Glutamatergic neuron (in vitro differentiated cells): ENCODE data around the gene HSPA2. TPM values are rescaled to one million over a fixed set of nuclear protein-coding genes. Genes with fewer than 3 reads are reported as not detected.

Experiments
- DNase-seq: peaks from one replicate; pipeline ENCODE4 v3.0.0; 2022
- H3K27ac Mint-ChIP-seq: one replicate; pipeline ENCODE4 v1.8.0; 2020; ENCODE audit warnings: mild to moderate bottlenecking, mixed read lengths, inconsistent platforms; ENCODE audit not compliant: unreplicated experiment
- H3K27me3 Mint-ChIP-seq: one replicate; pipeline ENCODE4 v1.8.0; 2020; ENCODE audit warnings: mild to moderate bottlenecking, moderate library complexity, mixed read lengths, inconsistent platforms; ENCODE audit not compliant: unreplicated experiment
- H3K36me3 Mint-ChIP-seq: one replicate; pipeline ENCODE4 v1.8.0; 2020; ENCODE audit warnings: mild to moderate bottlenecking, mixed read lengths, inconsistent platforms; ENCODE audit not compliant: unreplicated experiment
- H3K4me1 Mint-ChIP-seq: one replicate; pipeline ENCODE4 v1.8.0; 2020; ENCODE audit warnings: mild to moderate bottlenecking, low read depth, mixed read lengths, inconsistent platforms; ENCODE audit not compliant: unreplicated experiment
- H3K4me3 Mint-ChIP-seq: one replicate; pipeline ENCODE4 v1.8.0; 2020; ENCODE audit warnings: mild to moderate bottlenecking, mixed read lengths, inconsistent platforms; ENCODE audit not compliant: unreplicated experiment
- H3K9me3 Mint-ChIP-seq: one replicate; pipeline ENCODE4 v1.8.0; 2020; ENCODE audit warnings: mild to moderate bottlenecking, moderate library complexity, mixed read lengths, inconsistent platforms; ENCODE audit not compliant: unreplicated experiment
- total RNA-seq: library from RNA; stranded (reverse); fragmentation: NEBNext Ultra II Directional; extraction: Animal tissue kit (Norgen Biotek cat#: 25700); gene quantifications from one replicate; pipeline ENCODE4 v1.2.1, GENCODE V29; 2021; ENCODE audit not compliant: unreplicated experiment
- TF ChIP-seq, protein P1 (sequence below): fragments of 200-600 bp; sonication (generic); IDR thresholded peaks from one replicate; pipeline ENCODE4 v1.5.0; 2021; ENCODE audit not compliant: partially characterized antibody, unreplicated experiment

The HSPA2 gene
- total RNA-seq, 1 donor from 2014 or later, result 23.9 TPM

DNA sequence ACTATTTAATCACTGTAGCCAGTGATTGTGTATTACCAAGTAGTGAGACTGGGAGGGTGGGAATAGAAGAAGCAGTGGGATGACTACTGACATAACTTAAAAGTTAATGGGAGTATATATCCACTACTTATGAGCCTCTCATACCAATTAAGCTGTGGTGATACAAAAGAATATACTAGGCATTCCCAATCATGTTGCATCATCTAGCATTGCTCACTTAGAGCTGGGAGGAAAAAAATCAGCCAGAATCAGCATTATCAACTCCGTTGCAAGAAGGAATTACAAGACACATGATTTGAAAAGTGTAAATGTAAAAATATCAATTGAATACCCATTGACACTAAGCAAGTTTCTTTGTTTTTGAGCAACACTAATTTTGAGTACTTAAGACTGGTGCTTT lies 8.5 kb downstream of the HSPA2 start:
- DNase-seq, result no peak
- H3K9me3 Mint-ChIP-seq, result peaks cover 2% of the 10 kb centered on the region
- peak overlapping the region; percentile 72 for H3K4me3 Mint-ChIP-seq
- H3K27ac Mint-ChIP-seq, result peak overlapping the region; percentile 83
- peaks cover 5% of the 10 kb centered on the region for H3K27me3 Mint-ChIP-seq
- peaks cover 19% of the 10 kb centered on the region for H3K4me1 Mint-ChIP-seq
- TF ChIP-seq, protein P1, sequence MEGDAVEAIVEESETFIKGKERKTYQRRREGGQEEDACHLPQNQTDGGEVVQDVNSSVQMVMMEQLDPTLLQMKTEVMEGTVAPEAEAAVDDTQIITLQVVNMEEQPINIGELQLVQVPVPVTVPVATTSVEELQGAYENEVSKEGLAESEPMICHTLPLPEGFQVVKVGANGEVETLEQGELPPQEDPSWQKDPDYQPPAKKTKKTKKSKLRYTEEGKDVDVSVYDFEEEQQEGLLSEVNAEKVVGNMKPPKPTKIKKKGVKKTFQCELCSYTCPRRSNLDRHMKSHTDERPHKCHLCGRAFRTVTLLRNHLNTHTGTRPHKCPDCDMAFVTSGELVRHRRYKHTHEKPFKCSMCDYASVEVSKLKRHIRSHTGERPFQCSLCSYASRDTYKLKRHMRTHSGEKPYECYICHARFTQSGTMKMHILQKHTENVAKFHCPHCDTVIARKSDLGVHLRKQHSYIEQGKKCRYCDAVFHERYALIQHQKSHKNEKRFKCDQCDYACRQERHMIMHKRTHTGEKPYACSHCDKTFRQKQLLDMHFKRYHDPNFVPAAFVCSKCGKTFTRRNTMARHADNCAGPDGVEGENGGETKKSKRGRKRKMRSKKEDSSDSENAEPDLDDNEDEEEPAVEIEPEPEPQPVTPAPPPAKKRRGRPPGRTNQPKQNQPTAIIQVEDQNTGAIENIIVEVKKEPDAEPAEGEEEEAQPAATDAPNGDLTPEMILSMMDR, result no peak
- H3K36me3 Mint-ChIP-seq, result no peaks in the 10 kb centered on the region

DNA sequence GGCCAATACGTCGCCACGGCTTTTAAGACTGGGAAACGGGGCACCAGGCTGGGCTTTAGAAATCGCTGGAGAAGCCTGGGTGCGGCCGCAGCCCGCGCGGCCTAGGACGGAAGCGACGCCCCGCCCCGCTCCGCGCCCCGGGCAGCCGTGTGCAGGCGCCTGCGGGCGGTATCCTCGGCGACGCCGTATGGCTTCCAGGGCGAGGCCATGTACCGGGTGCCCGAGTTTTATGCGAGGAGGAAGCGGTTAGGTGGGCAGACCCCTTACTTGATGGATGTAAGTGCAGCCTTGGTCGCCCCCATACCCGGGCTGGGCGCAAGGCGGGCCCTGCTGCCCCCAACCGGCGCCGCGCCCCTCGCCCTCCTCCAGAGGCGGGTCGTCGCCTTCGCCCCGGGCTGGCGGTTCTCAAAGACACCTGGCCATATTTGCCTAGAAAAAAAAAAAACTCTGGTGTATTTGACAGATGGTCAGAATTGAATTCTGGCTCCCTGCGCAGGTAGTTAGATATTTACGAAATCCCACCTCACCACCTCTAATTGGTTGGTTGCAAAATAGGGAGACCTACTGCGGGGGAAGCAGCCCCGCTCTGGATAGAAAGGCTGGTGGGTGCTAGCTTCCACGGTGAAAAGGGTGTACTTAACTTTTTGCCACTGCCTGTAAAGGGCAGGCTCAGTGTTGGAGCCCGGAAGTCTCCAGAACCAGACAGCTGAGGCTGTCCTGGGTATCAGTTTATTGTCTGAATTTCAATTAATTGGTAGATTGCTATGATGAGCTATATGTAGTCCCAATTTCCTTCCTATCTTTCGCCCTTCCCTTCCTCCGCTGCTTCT lies 9.5 kb downstream of the HSPA2 start, which contains the start of gene PPP1R36:
TSS of gene PPP1R36 (plus strand) at position 171 of the 830 bp plus-strand sequence. CDS start at position 208, 37 bp downstream.
- Mint-ChIP-seq H3K36me3 (no peaks in the 10 kb centered on the region), H3K9me3 (peaks cover 4% of the 10 kb centered on the region), H3K4me3 (peak within 1 kb of the TSS; percentile 98), H3K27ac (peak within 1 kb of the TSS; percentile 96), H3K27me3 (peaks cover 8% of the 10 kb centered on the region), H3K4me1 (peaks cover 13% of the 10 kb centered on the region)
- DNase-seq, result peak; percentile 64
- TF ChIP-seq, protein P1, result no peak

DNA sequence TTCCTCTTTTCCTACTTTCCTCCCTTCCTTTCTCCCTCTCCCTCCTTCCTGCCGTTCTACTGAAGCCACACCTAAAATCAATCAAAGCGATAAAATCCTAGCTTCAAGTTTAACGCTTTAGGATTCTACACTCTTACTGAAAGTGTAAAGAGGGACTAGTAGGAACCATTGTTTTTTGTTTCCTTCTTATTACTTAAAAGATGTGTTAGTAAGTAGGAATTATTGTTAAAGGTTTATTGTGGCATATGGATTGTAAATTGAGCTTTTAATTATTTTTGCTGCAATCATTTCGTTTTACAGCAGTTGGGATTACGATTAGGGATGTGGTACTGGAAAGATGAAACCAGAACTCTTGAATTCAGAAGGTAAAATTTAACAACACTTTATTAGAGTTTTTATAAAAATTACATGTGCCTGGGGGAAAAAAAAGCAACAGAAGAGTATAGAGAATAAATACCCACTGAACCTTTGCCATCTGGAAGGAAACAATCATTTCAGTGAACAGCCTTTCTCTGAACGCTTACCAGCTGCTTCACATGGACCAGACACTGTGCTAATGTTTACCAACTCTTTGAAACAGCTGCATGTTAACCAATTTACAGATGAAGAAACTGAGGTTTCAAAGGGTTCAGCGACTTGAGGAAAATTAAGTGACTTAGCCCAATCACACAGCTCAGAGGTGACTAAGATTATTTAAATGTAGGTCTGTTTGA lies 10.2 kb downstream of the HSPA2 start:
- Mint-ChIP-seq H3K27ac (peak overlapping the region; percentile 96), H3K27me3 (peaks cover 8% of the 10 kb centered on the region), H3K9me3 (peaks cover 6% of the 10 kb centered on the region), H3K36me3 (no peaks in the 10 kb centered on the region), H3K4me1 (peaks cover 13% of the 10 kb centered on the region), H3K4me3 (peak overlapping the region; percentile 98)
- no peak for DNase-seq
- TF ChIP-seq, protein P1, result no peak

DNA sequence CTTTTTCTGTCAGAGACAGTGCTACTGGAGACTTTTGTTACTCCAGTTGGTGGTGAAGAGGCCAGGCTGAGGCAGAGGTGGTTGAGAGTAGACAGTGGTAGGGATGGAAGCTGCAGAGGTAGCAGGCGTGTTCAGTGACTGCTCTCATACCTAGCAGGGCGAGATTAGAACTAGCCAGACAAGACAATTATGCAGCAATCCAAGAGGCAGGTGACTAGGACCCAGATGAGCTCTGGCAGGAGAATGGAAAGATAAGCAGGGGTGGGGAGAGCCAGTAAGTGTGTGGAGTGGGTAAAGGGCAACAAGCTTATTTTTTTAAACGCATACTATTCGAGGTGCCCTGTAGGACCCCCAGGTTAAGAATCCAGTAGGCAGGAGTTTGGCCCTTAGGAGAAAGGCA lies 14.0 kb downstream of the HSPA2 start:
- Mint-ChIP-seq H3K36me3 (no peaks in the 10 kb centered on the region), H3K4me1 (peaks cover 7% of the 10 kb centered on the region), H3K4me3 (no peak overlapping the region), H3K27ac (no peak overlapping the region), H3K27me3 (peaks cover 4% of the 10 kb centered on the region), H3K9me3 (peaks cover 6% of the 10 kb centered on the region)
- TF ChIP-seq, protein P1, result no peak
- no peak for DNase-seq
